Retinal pigment epithelial cell (primary cell): ENCODE data around the gene GXYLT2.

Experiments
- DNase-seq: peaks from one replicate; pipeline ENCODE4 v3.0.0-alpha.2; 2010; ENCODE audit warnings: low read depth
- H3K4me3 ChIP-seq: 2 replicates; pipeline ENCODE4 v1.5.1; 2011; ENCODE audit warnings: mild to moderate bottlenecking, low read length, control low read depth, moderate library complexity
- TF ChIP-seq, protein P1 (sequence below): conservative IDR thresholded peaks from 2 replicates; pipeline ENCODE4 v1.5.1; 2011; ENCODE audit warnings: low read depth, low read length, control low read depth, inconsistent platforms

The GXYLT2 gene, protein sequence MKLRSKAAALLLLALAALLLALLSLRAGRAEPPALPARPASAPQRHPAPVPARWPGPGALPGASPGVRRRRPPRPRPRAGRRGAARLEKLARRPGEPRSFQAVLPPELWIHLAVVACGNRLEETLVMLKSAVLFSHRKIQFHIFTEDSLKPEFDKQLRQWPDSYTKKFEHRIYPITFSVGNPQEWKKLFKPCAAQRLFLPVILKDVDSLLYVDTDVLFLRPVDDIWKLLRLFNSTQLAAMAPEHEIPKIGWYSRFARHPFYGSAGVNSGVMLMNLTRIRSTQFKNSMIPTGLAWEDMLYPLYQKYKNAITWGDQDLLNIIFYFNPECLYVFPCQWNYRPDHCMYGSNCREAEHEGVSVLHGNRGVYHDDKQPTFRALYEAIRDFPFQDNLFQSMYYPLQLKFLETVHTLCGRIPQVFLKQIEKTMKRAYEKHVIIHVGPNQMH

DNA sequence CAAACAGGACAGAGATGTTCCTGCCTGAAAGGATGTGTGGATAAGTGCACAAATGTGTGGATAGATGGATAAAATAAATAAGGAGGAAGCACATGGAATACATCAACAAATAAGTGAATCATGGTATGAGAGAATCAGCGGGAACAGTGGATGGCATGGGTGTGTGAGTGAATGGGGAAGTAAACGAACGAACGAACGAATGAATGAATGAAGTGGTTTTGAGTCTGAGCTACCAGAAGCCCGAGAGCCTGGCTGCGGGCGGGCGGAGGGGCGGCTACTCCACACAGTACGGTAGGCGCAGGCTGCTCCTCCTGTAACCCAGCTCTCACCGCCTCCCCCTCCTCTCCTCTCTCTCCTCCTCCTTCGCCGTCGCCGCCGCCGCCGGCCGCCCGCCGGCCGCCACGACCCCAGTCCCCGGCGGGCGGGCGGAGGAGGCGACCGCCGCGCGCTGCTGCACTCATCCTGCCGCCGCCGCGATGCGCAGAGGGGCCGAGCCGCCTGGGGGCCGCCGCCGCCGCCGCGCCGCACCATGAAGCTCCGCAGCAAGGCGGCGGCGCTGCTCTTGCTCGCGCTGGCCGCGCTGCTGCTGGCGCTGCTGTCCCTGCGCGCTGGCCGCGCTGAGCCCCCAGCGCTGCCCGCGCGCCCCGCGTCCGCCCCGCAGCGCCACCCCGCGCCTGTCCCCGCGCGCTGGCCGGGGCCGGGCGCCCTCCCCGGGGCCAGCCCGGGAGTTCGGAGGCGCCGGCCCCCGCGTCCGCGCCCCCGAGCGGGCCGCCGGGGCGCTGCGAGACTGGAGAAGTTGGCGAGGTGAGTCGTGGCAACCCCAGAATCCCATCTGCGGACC is at the start of gene GXYLT2:
Gene GXYLT2, plus strand, starts transcription at position 342 of the 841 bp plus-strand sequence. Its CDS starts 188 bp downstream, at position 530.
- H3K4me3 ChIP-seq: peak within 1 kb of the TSS; percentile 65
- TF ChIP-seq, protein P1, sequence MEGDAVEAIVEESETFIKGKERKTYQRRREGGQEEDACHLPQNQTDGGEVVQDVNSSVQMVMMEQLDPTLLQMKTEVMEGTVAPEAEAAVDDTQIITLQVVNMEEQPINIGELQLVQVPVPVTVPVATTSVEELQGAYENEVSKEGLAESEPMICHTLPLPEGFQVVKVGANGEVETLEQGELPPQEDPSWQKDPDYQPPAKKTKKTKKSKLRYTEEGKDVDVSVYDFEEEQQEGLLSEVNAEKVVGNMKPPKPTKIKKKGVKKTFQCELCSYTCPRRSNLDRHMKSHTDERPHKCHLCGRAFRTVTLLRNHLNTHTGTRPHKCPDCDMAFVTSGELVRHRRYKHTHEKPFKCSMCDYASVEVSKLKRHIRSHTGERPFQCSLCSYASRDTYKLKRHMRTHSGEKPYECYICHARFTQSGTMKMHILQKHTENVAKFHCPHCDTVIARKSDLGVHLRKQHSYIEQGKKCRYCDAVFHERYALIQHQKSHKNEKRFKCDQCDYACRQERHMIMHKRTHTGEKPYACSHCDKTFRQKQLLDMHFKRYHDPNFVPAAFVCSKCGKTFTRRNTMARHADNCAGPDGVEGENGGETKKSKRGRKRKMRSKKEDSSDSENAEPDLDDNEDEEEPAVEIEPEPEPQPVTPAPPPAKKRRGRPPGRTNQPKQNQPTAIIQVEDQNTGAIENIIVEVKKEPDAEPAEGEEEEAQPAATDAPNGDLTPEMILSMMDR: no peak
- DNase-seq: no peak

DNA sequence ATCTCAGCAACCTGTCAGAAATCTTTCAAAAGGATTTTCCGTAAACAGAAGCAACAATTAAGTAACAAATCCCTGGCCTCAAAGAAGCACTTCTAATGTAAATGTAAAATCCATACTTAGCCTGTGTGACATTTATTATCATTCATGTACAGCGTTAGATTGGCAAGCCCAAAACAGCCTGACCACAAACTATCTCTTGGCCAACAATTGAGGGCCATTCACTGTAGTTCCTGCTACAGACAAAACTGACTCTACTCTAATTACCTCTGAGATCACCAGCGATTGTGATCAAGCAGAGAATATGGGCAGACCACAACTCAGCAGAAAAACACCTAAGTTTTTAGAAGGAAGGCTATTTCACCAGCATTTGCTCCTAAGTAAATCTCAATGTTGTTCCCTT is 48.8 kb upstream of the GXYLT2 start:
- DNase-seq: no peak
- H3K4me3 ChIP-seq: no peak overlapping the region
- TF ChIP-seq, protein P1: no peak

DNA sequence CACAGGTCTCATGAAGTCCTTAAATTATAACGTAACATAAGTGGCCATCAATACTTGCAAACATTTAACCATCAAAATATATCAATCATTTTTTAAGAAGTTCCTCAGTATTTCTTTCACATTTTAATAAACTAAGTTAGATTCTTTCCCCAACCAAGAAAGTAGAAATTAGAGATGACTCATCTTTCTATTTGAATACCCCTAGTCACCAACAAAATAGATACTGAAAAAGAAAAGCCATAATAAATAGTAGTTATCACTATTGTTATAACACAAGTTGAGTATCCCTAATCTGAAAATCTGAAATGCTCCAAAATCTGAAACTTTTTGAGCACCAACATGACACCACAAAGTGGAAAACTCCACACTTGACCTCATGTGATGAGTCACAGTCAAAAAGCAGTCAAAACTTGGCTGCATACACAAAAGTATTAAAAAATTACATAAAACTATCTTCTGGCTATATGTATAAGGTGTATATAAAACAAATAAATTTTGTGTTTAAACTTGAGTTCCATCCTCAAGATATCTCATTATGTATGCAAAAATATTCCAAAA is 43.3 kb upstream of the GXYLT2 start:
- no peak for DNase-seq
- no peak overlapping the region for H3K4me3 ChIP-seq
- TF ChIP-seq, protein P1: no peak

DNA sequence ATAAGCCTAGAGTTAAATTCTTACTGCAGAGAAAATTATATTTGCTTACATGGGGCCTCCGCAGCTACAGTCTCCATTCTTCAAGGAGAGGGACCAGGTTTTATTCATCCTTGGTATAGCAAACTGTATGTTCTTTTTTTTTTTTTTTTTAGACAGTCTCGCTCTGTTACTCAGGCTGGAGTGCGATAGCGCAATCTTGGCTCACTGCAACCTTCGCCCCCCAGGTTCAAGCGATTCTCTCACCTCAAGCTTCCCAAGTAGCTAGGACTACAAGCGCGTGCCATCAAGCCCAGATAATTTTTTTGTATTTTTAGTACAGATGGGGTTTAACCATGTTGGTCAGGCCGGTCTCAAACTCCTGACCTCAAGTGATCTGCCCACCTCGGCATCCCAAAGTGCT is 41.7 kb upstream of the GXYLT2 start:
- TF ChIP-seq, protein P1: no peak
- no peak overlapping the region for H3K4me3 ChIP-seq
- DNase-seq: no peak

DNA sequence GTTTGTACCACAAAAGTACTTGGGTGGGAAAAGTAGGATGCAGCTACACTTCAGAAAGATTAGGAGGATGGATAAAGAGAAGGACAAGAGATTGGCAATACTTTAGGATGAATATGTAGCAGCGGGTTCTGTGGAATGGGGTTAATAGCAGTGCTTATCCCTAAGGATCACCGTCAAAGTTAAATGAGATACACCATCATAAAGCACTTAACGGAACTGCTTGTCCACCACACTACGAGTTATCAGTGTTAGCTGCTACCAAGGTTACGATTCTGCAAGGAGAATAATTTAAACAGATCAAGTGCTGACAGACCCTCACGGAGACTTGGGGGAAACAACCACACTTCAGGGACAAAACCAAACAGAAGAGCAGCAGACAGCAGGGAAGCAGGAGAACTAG is 40.6 kb upstream of the GXYLT2 start:
- TF ChIP-seq, protein P1: no peak
- DNase-seq: no peak
- H3K4me3 ChIP-seq: peak overlapping the region; percentile 91

DNA sequence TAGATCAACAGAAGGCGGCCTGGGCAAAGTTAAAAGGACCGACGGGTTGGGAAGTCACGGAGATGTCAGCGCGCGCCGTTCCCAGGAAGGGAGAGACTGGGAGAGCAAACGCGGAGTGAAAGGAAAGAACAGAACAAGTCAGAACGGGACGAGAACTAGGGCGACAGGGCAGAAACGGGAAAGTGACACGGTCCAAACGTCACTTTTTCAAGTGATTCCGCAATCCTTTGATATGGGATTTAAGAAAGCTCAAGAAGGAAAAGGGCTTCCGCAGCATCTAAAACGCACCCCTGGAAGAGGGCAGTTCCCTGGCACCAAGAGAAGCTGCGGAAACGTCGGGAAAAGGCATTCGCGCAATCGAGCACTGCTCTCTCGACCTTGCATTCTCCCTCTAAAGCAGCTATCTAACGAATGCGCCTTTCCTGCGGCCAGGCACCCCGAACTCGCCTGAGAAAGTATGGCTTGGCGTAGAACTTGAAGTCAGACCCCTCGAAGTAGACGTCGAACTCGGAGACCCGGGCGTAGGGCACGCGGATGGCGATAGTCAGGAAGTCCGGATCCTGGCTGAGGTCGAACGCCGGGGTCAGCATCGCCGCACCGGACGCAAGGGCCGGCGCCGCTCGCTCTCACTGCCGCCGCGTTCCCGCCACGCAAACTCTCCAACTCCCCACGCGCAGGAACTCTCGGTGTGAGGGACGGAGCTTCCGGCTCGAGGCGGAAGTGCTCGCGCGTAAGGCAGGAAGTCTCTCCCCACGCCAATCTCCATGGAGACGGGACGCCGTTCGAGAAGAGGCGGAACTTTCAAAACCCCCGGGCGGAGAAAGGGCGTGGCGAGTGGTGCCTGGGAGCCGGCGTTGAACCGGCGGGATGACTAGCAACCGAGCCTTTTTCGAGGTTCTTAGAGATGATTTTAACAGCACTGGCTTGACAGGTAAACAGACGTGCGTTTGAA is 39.8 kb upstream of the GXYLT2 start, which contains the start of gene SHQ1:
Gene SHQ1, minus strand, starts transcription at position 695 of the 952 bp plus-strand sequence. Its CDS starts 105 bp downstream, at position 590.
- H3K4me3 ChIP-seq: peak within 1 kb of the TSS; percentile 91
- TF ChIP-seq, protein P1: no peak
- DNase-seq: peak; percentile 63
